ENCODE results near the gene HAUS1.
"Not testable (repeated sequence)": the region's sequence is repeated elsewhere in the genome, so short reads cannot be mapped to it uniquely, and the experiment has no call there.

HAUS1 gene

DNA sequence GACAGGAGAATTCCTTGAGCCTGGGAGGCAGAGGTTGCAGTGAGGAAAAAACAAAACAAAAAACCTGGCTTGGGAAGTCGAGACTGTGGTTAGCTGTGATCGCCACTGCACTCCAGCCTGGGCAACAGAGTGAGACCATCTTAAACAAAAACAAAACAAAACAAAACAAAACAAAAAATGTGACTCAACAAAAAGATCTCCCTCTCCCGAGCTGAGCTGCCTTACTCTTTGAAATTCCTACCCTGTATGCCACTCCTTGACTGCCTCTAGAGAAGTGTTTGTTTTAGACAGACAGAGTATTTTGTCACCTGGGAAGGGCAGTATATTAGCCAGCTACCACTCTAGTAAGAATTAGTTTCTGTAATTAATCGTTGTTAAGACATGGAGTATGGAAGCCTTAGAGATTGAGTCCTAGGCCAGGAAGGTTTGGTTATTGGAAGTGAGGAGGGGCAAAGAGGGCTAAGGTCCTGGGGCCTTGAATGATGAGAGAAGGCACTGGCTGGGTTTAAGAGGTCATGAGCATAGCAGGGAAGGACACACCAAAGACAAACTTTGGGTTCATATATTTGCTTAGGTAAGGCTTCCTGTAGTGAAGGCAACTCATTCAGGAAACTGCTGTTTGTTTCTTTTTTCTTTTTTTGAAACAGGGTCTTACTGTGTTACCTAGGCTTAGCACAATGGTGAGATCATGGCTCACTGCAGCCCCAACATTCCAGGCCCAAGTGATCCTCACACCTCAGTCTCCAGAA lies 56.0 kb downstream of the HAUS1 start:
- ChIA-PET POLR2A (ENCODE audit: low non-redundant PET) (no interaction called here), CTCF (interaction anchor here (0.7 to 3.4 kb wide), 2 partner anchors 13 to 297 kb away, joined by 3 to 15 read pairs; a partner anchor contains a TSS)
- TF ChIP-seq CTCF (conservative IDR thresholded peaks at IDR 0.05; ENCODE audit: low read depth): no peak
- H3K27ac ChIP-seq: no peak overlapping the region
- no peak for DNase-seq (ENCODE audit: low spot score)

DNA sequence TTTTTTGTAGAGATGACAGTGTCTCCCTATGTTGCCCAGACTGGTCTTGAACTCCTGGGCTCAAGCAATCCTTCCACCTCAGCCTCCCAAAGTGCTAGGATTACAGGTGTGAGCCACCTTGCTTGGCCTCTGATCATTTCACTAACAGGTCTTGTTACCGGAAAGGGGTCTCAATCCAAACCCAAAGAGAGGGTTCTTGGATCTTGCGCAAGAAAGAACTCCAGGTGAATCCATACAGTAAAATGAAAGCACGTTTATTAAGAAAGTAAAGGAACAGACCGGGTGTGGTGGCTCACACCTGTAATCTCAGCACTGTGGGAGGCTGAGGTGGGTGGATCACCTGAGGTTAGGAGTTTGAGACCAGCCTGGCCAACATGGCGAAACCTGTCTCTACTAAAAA lies 56.7 kb downstream of the HAUS1 start:
- POLR2A ChIA-PET (ENCODE audit: low non-redundant PET); DNase-seq (ENCODE audit: low spot score); CTCF ChIA-PET; H3K27ac ChIP-seq: not testable (repeated sequence)

GRCh38 chr18:46161703-46162396 lies 57.7 kb downstream of the HAUS1 start:
- H3K27ac ChIP-seq: no peak overlapping the region
- no peak for TF ChIP-seq CTCF (conservative IDR thresholded peaks at IDR 0.05; ENCODE audit: low read depth)
- ChIA-PET CTCF (no interaction called here), POLR2A (ENCODE audit: low non-redundant PET) (no interaction called here)
- DNase-seq (ENCODE audit: low spot score): no peak

- CTCF ChIA-PET: no interaction called here
- POLR2A ChIA-PET (ENCODE audit: low non-redundant PET): no interaction called here
- H3K27ac ChIP-seq: no peak overlapping the region
- TF ChIP-seq CTCF (conservative IDR thresholded peaks at IDR 0.05; ENCODE audit: low read depth): no peak
- DNase-seq (ENCODE audit: low spot score): no peak
Observed at GRCh38 chr18:46163091-46163490, 58.9 kb downstream of the HAUS1 start.

GRCh38 chr18:46163941-46164499 lies 59.8 kb downstream of the HAUS1 start:
- TF ChIP-seq CTCF (conservative IDR thresholded peaks at IDR 0.05; ENCODE audit: low read depth): no peak
- ChIA-PET CTCF (no interaction called here), POLR2A (ENCODE audit: low non-redundant PET) (no interaction called here)
- DNase-seq (ENCODE audit: low spot score): no peak
- no peak overlapping the region for H3K27ac ChIP-seq

DNA sequence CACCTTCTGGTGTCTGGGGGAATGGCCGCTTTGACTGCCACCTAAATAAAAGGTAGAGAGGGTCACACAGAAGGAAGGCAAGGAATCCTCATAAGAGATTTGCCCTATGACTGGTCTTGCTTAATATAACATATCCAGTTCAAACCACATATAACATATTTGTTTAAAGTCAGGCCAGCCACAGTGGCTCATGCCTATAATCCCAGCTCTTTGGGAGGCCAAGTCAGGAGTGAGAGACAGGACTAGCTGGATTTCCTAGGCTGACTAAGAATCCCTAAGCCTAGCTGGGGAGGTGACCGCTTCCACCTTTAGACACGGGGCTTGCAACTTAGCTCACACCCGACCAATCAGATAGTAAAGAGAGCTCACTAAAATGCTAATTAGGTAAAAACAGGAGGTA lies 60.3 kb downstream of the HAUS1 start:
- DNase-seq (ENCODE audit: low spot score); POLR2A ChIA-PET (ENCODE audit: low non-redundant PET); H3K27ac ChIP-seq: not testable (repeated sequence)
- CTCF ChIA-PET: interaction anchor here (1.3 kb wide), 1 partner anchor 9 kb away, joined by 4 read pairs; a partner anchor contains a TSS

DNA sequence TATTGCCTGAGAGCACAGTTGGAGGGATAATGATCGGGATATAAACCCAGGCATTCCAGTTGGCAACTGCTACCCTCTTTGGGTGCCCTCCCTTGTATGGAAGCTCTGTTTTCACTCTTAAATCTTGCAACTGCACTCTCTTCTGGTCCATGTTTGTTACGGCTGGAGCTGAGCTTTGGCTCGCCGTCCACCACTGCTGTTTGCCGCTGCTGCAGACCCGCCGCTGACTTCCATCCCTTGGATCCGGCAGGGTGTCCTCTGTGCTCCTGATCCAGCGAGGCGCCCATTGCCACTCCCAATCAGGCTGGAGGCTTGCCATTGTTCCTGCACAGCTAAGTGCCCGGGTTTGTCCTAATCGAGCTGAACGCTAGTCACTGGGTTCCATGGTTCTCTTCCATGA lies 60.7 kb downstream of the HAUS1 start:
- POLR2A ChIA-PET (ENCODE audit: low non-redundant PET): no interaction called here
- TF ChIP-seq CTCF (conservative IDR thresholded peaks at IDR 0.05; ENCODE audit: low read depth): no peak
- H3K27ac ChIP-seq: no peak overlapping the region
- CTCF ChIA-PET: interaction anchor here (1.3 kb wide), 1 partner anchor 9 kb away, joined by 4 read pairs; a partner anchor contains a TSS
- no peak for DNase-seq (ENCODE audit: low spot score)

Measured in RWPE1 (cell line).